Prostate gland (tissue), 2 donors: ENCODE measurements around the gene RANBP6.

Experiments used
- CTCF ChIP-seq, 4 experiments: fragments of 200-600 bp in 2 of 4; fragments of 450-650 bp in 2 of 4; sonication (generic) in 2 of 4; IDR thresholded peaks; 1 replicate in 3 of 4; 2 replicates in 1 of 4; pipeline ENCODE4 v1.5.1; 2016 to 2019; ENCODE audit warnings: antibody characterized with exemption in 4 of 4, mild to moderate bottlenecking in 2 of 4, moderate library complexity in 2 of 4
- POLR2A ChIP-seq: fragments of 450-650 bp; IDR thresholded peaks from one replicate; pipeline ENCODE4 v1.6.1; 2016; ENCODE audit warnings: antibody characterized with exemption, mild to moderate bottlenecking
- POLR2AphosphoS5 ChIP-seq: sonication (generic); formaldehyde crosslinking; IDR thresholded peaks from one replicate; pipeline ENCODE4 v1.6.1; 2017; ENCODE audit warnings: antibody characterized with exemption

GRCh38 chr9:6006749-6007057 lies 8.7 kb downstream of the RANBP6 start:
- no peak for TF ChIP-seq CTCF (IDR thresholded peaks at IDR 0.05)
- TF ChIP-seq POLR2A, result no peak
- TF ChIP-seq POLR2AphosphoS5, result no peak
